Measurements from ENCODE around the gene NDUFS8. TPM values are rescaled to one million over a fixed set of nuclear protein-coding genes. Genes with fewer than 3 reads are reported as not detected.
A peak's percentile ranks its signal among the peaks of the same experiment; 100 is the strongest.

NDUFS8 gene
- total RNA-seq, 1 experiment from 2014 or later = 221 TPM

- Mint-ChIP-seq H3K9me3 (no peaks in the 10 kb centered on the region), H3K27ac (peak overlapping the region; percentile 76; the same call in 1 of the 2 replicates), H3K4me1 (peaks cover 8% of the 10 kb centered on the region), H3K36me3 (no peaks in the 10 kb centered on the region), H3K27me3 (ENCODE audit: low read depth) (no peaks in the 10 kb centered on the region), H3K4me3 (no peak overlapping the region)
- ChIA-PET POLR2A (no interaction called here), CTCF (interaction anchor here (1.4 to 1.9 kb wide), 2 partner anchors 8 to 191 kb away, joined by 4 to 6 read pairs; partner anchors contain the start of gene ALDH3B1)
- no peak for DNase-seq (ENCODE audit: low spot score)
- no peak for ATAC-seq
- no peak for TF ChIP-seq ZNF317 (CRISPR knock-in tag; IDR thresholded peaks at IDR 0.05; ENCODE audit: borderline replicate concordance, low read depth)
- TF ChIP-seq NFYB (CRISPR knock-in tag; conservative IDR thresholded peaks at IDR 0.05; ENCODE audit: low read depth) = no peak
- TF ChIP-seq ELF4 (CRISPR knock-in tag; IDR thresholded peaks at IDR 0.05; ENCODE audit: low read depth) = no peak
- no peak for TF ChIP-seq NR2C2 (CRISPR knock-in tag; IDR thresholded peaks at IDR 0.05)
- no peak for TF ChIP-seq NR3C1 (CRISPR knock-in tag; conservative IDR thresholded peaks at IDR 0.05; ENCODE audit: low read depth)
- no peak for TF ChIP-seq ZBTB21 (CRISPR knock-in tag; IDR thresholded peaks at IDR 0.05; ENCODE audit: borderline replicate concordance)
- no peak for TF ChIP-seq NR1H2 (CRISPR knock-in tag; IDR thresholded peaks at IDR 0.05)
- no peak for TF ChIP-seq MAX (CRISPR knock-in tag; IDR thresholded peaks at IDR 0.05)
- TF ChIP-seq ATF1 (CRISPR knock-in tag; IDR thresholded peaks at IDR 0.05) = no peak
- TF ChIP-seq JAZF1 (CRISPR knock-in tag; IDR thresholded peaks at IDR 0.05) = no peak
- TF ChIP-seq E2F4 (CRISPR knock-in tag; IDR thresholded peaks at IDR 0.05; ENCODE audit: borderline replicate concordance, low read depth) = no peak
- no peak for TF ChIP-seq OVOL2 (CRISPR knock-in tag; IDR thresholded peaks at IDR 0.05; ENCODE audit: borderline replicate concordance)
- TF ChIP-seq KAT7 (CRISPR knock-in tag; IDR thresholded peaks at IDR 0.05; ENCODE audit: borderline replicate concordance) = no peak
- TF ChIP-seq AFF4 (CRISPR knock-in tag; IDR thresholded peaks at IDR 0.05; ENCODE audit: borderline replicate concordance) = no peak
- no peak for TF ChIP-seq SP1 (CRISPR knock-in tag; conservative IDR thresholded peaks at IDR 0.05)
- TF ChIP-seq ERG (CRISPR knock-in tag; IDR thresholded peaks at IDR 0.05) = no peak
- no peak for TF ChIP-seq ZNF532 (CRISPR knock-in tag; IDR thresholded peaks at IDR 0.05; ENCODE audit: borderline replicate concordance)
Measured at GRCh38 chr11:68017980-68018729, 12.3 kb upstream of the NDUFS8 start.

Measured in WTC11 (cell line).